Stomach (tissue), 9 donors: Measurements from ENCODE around the gene ADGRA1. TPM values are rescaled to one million over a fixed set of nuclear protein-coding genes. Genes with fewer than 3 reads are reported as not detected.

Source experiments
- DNase-seq, 2 donors: peaks; one replicate each; pipeline versions ENCODE4 v3.0.0 to v3.0.0-alpha.2; 2013 to 2019
- H3K27ac ChIP-seq, 5 donors: fragments of 200-600 bp in 4 of 5; sonication (generic) in 4 of 5; one replicate each; pipeline ENCODE4 v1.5.1; 2013 to 2019; ENCODE audit warnings: mild to moderate bottlenecking in 1 of 5, moderate library complexity in 1 of 5
- H3K27me3 ChIP-seq, 3 donors: fragments of 200-600 bp; sonication (generic); one replicate each; pipeline ENCODE4 v1.5.1; 2017 to 2019; ENCODE audit warnings: mixed run types in 1 of 3
- H3K36me3 ChIP-seq, 4 donors: fragments of 200-600 bp; sonication (generic); 1 replicate in 3 of 4; 2 replicates in 1 of 4; pipeline ENCODE4 v1.5.1; 2016 to 2019
- H3K4me1 ChIP-seq, 4 donors: fragments of 200-600 bp; sonication (generic); one replicate each; pipeline ENCODE4 v1.5.1; 2016 to 2019
- H3K4me3 ChIP-seq, 4 donors: fragments of 200-600 bp; sonication (generic) in 3 of 4; one replicate each; pipeline ENCODE4 v1.5.1; 2016 to 2019; ENCODE audit warnings: mild to moderate bottlenecking in 1 of 4
- H3K9me3 ChIP-seq, 4 donors: fragments of 200-600 bp; sonication (generic); one replicate each; pipeline ENCODE4 v1.5.1; 2016 to 2019
- CTCF ChIP-seq, 7 experiments: fragments of 450-650 bp in 4 of 7; fragments of 200-600 bp in 3 of 7; sonication (generic) in 3 of 7; IDR thresholded peaks; one replicate each; pipeline ENCODE4 v1.5.1; 2016 to 2019; ENCODE audit warnings: antibody characterized with exemption in 7 of 7, control low read depth in 2 of 7, mild to moderate bottlenecking in 1 of 7
- EP300 ChIP-seq: sonication (generic); formaldehyde crosslinking; IDR thresholded peaks from one replicate; pipeline ENCODE4 v1.6.1; 2017; ENCODE audit warnings: antibody characterized with exemption
- POLR2A ChIP-seq, 4 donors: fragments of 450-650 bp; IDR thresholded peaks; one replicate each; pipeline ENCODE4 v1.6.1; 2016; ENCODE audit warnings: antibody characterized with exemption in 4 of 4, control low read depth in 2 of 4, mild to moderate bottlenecking in 1 of 4, moderate library complexity in 1 of 4
- POLR2AphosphoS5 ChIP-seq, 3 donors: sonication (generic); formaldehyde crosslinking; IDR thresholded peaks; one replicate each; pipeline ENCODE4 v1.6.1; 2016; ENCODE audit warnings: antibody characterized with exemption in 3 of 3
- WGBS, 5 donors: extraction: QIAGEN DNeasy Blood & Tissue Kit in 3 of 5; methylation state at CpG; one replicate each; pipeline versions ENCODE4 v1.1.5 to v1.1.7; 2013 to 2018; 5-methylcytosine and 5-hydroxymethylcytosine counted together
- intact Hi-C: fragments of 100-400 bp; cut with DNase I; formaldehyde crosslinking; loops from one replicate; pipeline ENCODE4 v1.15.1; 2023; ENCODE audit warnings: low total_unique reads
- polyA plus RNA-seq, 3 donors: library from polyadenylated mRNA; stranded (reverse); fragments of 200-250 nt; gene quantifications; one replicate each; pipeline ENCODE4 v1.2.3, GENCODE V29; 2013
- total RNA-seq, 5 donors: library from RNA; depleted of rRNA; stranded (reverse); fragments of >200 nt; gene quantifications; one replicate each; pipeline versions ENCODE4 v1.1.0 to v1.2.3, GENCODE V29; 2014 to 2016
- donor health status: healthy with polysubstance abuse.
- donor health status: Bipolar disorder and iron deficiency.
- donor health status: healthy.

Gene ADGRA1
- total and polyA plus RNA-seq, 8 donors = under 0.01 to 0.73 (median 0.14) TPM; not detected in 5

GRCh38 chr10:133039803-133040165 lies 47.9 kb upstream of the ADGRA1 start:
- intact Hi-C loops = no loop called here
- WGBS, 5 donors = 33 to 56% (median 52%) methylated on average over 3 to 15 of the region's 15 CpGs
- Histone ChIP-seq H3K36me3 (no peaks in the 10 kb centered on the region), H3K27ac (no peak overlapping the region), H3K9me3 (no peaks in the 10 kb centered on the region), H3K27me3 (peaks cover 0 to 87% (median 25%) of the 10 kb centered on the region in 3 donors), H3K4me3 (no peak overlapping the region), H3K4me1 (no peaks in the 10 kb centered on the region)
- no peak for DNase-seq
- TF ChIP-seq CTCF (IDR thresholded peaks at IDR 0.05) (no peak), POLR2A (IDR thresholded peaks at IDR 0.05) (no peak), POLR2AphosphoS5 (IDR thresholded peaks at IDR 0.05) (no peak), EP300 (no peak)

GRCh38 chr10:133040198-133040597 lies 47.5 kb upstream of the ADGRA1 start:
- intact Hi-C loops = no loop called here
- Histone ChIP-seq H3K9me3 (no peaks in the 10 kb centered on the region), H3K4me1 (no peaks in the 10 kb centered on the region), H3K27ac (no peak overlapping the region), H3K4me3 (no peak overlapping the region), H3K36me3 (no peaks in the 10 kb centered on the region), H3K27me3 (peaks cover 0 to 90% (median 26%) of the 10 kb centered on the region in 3 donors)
- no peak for TF ChIP-seq CTCF (IDR thresholded peaks at IDR 0.05)
- TF ChIP-seq POLR2A (IDR thresholded peaks at IDR 0.05) = no peak
- TF ChIP-seq POLR2AphosphoS5 (IDR thresholded peaks at IDR 0.05) = no peak
- TF ChIP-seq EP300 = no peak
- 34 to 60% (median 45%) methylated on average over 1 to 13 of the region's 13 CpGs for WGBS, 5 donors
- DNase-seq = no peak

- H3K9me3 ChIP-seq = no peaks in the 10 kb centered on the region
- H3K27ac ChIP-seq = no peak overlapping the region
- H3K4me3 ChIP-seq = no peak overlapping the region
- H3K27me3 ChIP-seq = peaks cover 0 to 92% (median 28%) of the 10 kb centered on the region in 3 donors
- no peak for DNase-seq
- no peaks in the 10 kb centered on the region for H3K36me3 ChIP-seq
- no peaks in the 10 kb centered on the region for H3K4me1 ChIP-seq
- TF ChIP-seq CTCF (IDR thresholded peaks at IDR 0.05) = no peak
- TF ChIP-seq EP300 = no peak
- no peak for TF ChIP-seq POLR2A (IDR thresholded peaks at IDR 0.05)
- no peak for TF ChIP-seq POLR2AphosphoS5 (IDR thresholded peaks at IDR 0.05)
- intact Hi-C loops = no loop called here
- WGBS, 5 donors = 67 to 79% (median 78%) methylated on average over 8 to 12 of the region's 12 CpGs
Observed at GRCh38 chr10:133041101-133041500, 46.6 kb upstream of the ADGRA1 start.

GRCh38 chr10:133042061-133042460 lies 45.7 kb upstream of the ADGRA1 start:
- TF ChIP-seq EP300 = no peak
- no peak for TF ChIP-seq POLR2A (IDR thresholded peaks at IDR 0.05)
- no peak for TF ChIP-seq POLR2AphosphoS5 (IDR thresholded peaks at IDR 0.05)
- TF ChIP-seq CTCF (IDR thresholded peaks at IDR 0.05) = no peak
- Histone ChIP-seq H3K27me3 (peaks cover 0 to 100% (median 31%) of the 10 kb centered on the region in 3 donors), H3K4me3 (no peak overlapping the region), H3K4me1 (no peaks in the 10 kb centered on the region), H3K27ac (no peak overlapping the region), H3K36me3 (no peaks in the 10 kb centered on the region), H3K9me3 (no peaks in the 10 kb centered on the region)
- WGBS, 5 donors = 85 to 94% (median 89%) methylated on average over 15 to 17 of the region's 17 CpGs
- DNase-seq = no peak
- intact Hi-C loops = no loop called here
